K562 (cell line): ENCODE results near the gene POLR3H. TPM values are rescaled to one million over a fixed set of nuclear protein-coding genes. Genes with fewer than 3 reads are reported as not detected.

ENCODE experiments used
- ATAC-seq: fragments of 200-7000 bp; cut with Tn5 transposase; 3 replicates; pipeline ENCODE4 v1.9.1; 2020; ENCODE audit warnings: moderate library complexity
- BruUV-seq: library from RNA; stranded (reverse); fragments of 400-500 nt; replicated peaks from 2 replicates; lab custom pipeline; 2021; lab: Mats Ljungman, UMichigan
- CTCF ChIA-PET: fragments of 300-600 bp; formaldehyde crosslinking; extraction: SDS; loops from one replicate; lab custom pipeline; 2021; ENCODE audit warnings: low intra/inter-chr PET ratio; lab: Yijun Ruan, JAX
- POLR2A ChIA-PET: fragments of 300-600, 350-650 bp; sonication (Branson Sonifier 250); formaldehyde crosslinking; extraction: SDS; loops from one replicate; lab custom pipeline; 2021; ENCODE audit warnings: antibody characterized with exemption, inconsistent platforms; lab: Yijun Ruan, JAX
- DNase-seq, 4 experiments: peaks; one replicate each; pipeline versions ENCODE4 v3.0.0 to v3.0.0-alpha.2; 2011 to 2018; ENCODE audit warnings: low spot score in 3 of 4, mixed read lengths in 3 of 4; ENCODE audit errors: extremely low read depth in 1 of 4
- FAIRE-seq: peaks from 2 replicates; lab custom pipeline; 2011; peaks lifted over from hg19 to GRCh38; lab: Jason Lieb, UNC
- H2AFZ ChIP-seq: 2 replicates; pipeline ENCODE4 v1.6.0; 2011; ENCODE audit warnings: low read depth, low read length, control low read depth, inconsistent platforms
- H3K27ac ChIP-seq: fragments of 200-600 bp; 3 replicates; pipeline ENCODE4 v1.8.0; 2011; ENCODE audit warnings: low read depth, mild to moderate bottlenecking, control low read depth, inconsistent platforms, low read length, moderate library complexity, mixed read lengths; ENCODE audit errors: extremely low read depth
- H3K27me3 ChIP-seq, 2 experiments: fragments of 300-600 bp in 1 of 2; 2 replicates in 1 of 2; 3 replicates in 1 of 2; pipeline versions ENCODE4 v1.6.0 to v1.8.0; 2011; ENCODE audit warnings: inconsistent platforms in 2 of 2, low read length in 2 of 2, mild to moderate bottlenecking in 1 of 2, mixed read lengths in 1 of 2, moderate library complexity in 1 of 2; ENCODE audit not compliant: control insufficient read depth in 2 of 2, insufficient read depth in 2 of 2
- H3K36me3 ChIP-seq: fragments of 300-600 bp; 3 replicates; pipeline ENCODE4 v1.8.0; 2011; ENCODE audit warnings: mild to moderate bottlenecking, low read length, inconsistent platforms; ENCODE audit not compliant: control insufficient read depth, insufficient read depth
- H3K4me1 ChIP-seq, 2 experiments: fragments of 200-600 bp in 1 of 2; replicated peaks in 1 of 2; 2 replicates in 1 of 2; 3 replicates in 1 of 2; pipeline versions ENCODE4 v1.5.1 to v1.8.0; 2011; ENCODE audit warnings: inconsistent platforms in 2 of 2, low read length in 2 of 2, mild to moderate bottlenecking in 1 of 2, mixed read lengths in 1 of 2, moderate library complexity in 1 of 2; ENCODE audit not compliant: control insufficient read depth in 2 of 2, insufficient read depth in 2 of 2
- H3K4me2 ChIP-seq: 2 replicates; pipeline ENCODE4 v1.6.1; 2011; ENCODE audit warnings: low read length, control low read depth, inconsistent platforms, mixed read lengths; ENCODE audit not compliant: insufficient read depth
- H3K4me3 ChIP-seq: fragments of 200-600 bp; sonication (generic), shearing (Covaris generic); 2 replicates; pipeline ENCODE4 v1.5.1; 2016; ENCODE audit warnings: control low read depth, inconsistent platforms
- H3K79me2 ChIP-seq: fragments of 200-600 bp; 3 replicates; pipeline ENCODE4 v1.8.0; 2011; ENCODE audit warnings: low read length, inconsistent platforms; ENCODE audit not compliant: control insufficient read depth, insufficient read depth
- H3K9ac ChIP-seq, 2 experiments: 2 replicates each; pipeline versions ENCODE4 v1.6.0 to v1.6.1; 2011; ENCODE audit warnings: low read depth in 2 of 2, low read length in 2 of 2, control low read depth in 1 of 2, inconsistent platforms in 1 of 2, mild to moderate bottlenecking in 1 of 2, mixed read lengths in 1 of 2; ENCODE audit not compliant: insufficient read depth in 1 of 2
- H3K9me1 ChIP-seq: one replicate; pipeline ENCODE4 v1.6.0; 2011; ENCODE audit warnings: inconsistent platforms, mild to moderate bottlenecking, low read length, moderate library complexity; ENCODE audit not compliant: control insufficient read depth, insufficient read depth
- H3K9me3 ChIP-seq: replicated peaks from 2 replicates; pipeline ENCODE4 v1.5.1; 2011; ENCODE audit warnings: low read depth, low read length, inconsistent platforms; ENCODE audit not compliant: control insufficient read depth, insufficient read depth
- H4K20me1 ChIP-seq: replicated peaks from 2 replicates; pipeline ENCODE4 v1.6.1; 2011; ENCODE audit warnings: low read length, inconsistent platforms, mixed read lengths; ENCODE audit not compliant: control insufficient read depth, insufficient read depth
- CCAR2 ChIP-seq: fragments of 200-400 bp; formaldehyde crosslinking; IDR thresholded peaks from 2 replicates; pipeline ENCODE4 v1.6.1; 2017; ENCODE audit warnings: mild to moderate bottlenecking, low read depth, low read length
- CSDE1 ChIP-seq, 2 experiments: fragments of 450-650 bp; IDR thresholded peaks; 2 replicates each; pipeline ENCODE4 v1.6.1; 2016; ENCODE audit warnings: mild to moderate bottlenecking in 1 of 2
- ETV5 ChIP-seq: sonication (generic); formaldehyde crosslinking; IDR thresholded peaks from 2 replicates; pipeline ENCODE4 v1.4.0; 2020; ENCODE audit warnings: low read depth, mild to moderate bottlenecking, missing genetic modification reagents
- FIP1L1 ChIP-seq: fragments of 200-400 bp; formaldehyde crosslinking; IDR thresholded peaks from 2 replicates; pipeline ENCODE4 v1.6.1; 2018; ENCODE audit warnings: mild to moderate bottlenecking, low read depth, low read length; ENCODE audit not compliant: poor library complexity, severe bottlenecking
- FOXM1 ChIP-seq, 2 experiments: fragments of 450-650 bp in 1 of 2; sonication (generic) in 1 of 2; formaldehyde crosslinking in 1 of 2; IDR thresholded peaks; 2 replicates each; pipeline versions ENCODE4 v1.6.1 to v1.9.0; 2017 to 2022; ENCODE audit warnings: low read depth in 2 of 2, mild to moderate bottlenecking in 2 of 2, missing genetic modification reagents in 1 of 2, moderate library complexity in 1 of 2
- PCBP1 ChIP-seq: fragments of 200-400 bp; formaldehyde crosslinking; IDR thresholded peaks from 2 replicates; pipeline ENCODE4 v1.6.1; 2018; ENCODE audit warnings: mild to moderate bottlenecking, low read depth, low read length; ENCODE audit not compliant: poor library complexity, severe bottlenecking
- SMAD2 ChIP-seq: fragments of 150-350 bp; IDR thresholded peaks from 2 replicates; pipeline ENCODE4 v1.6.1; 2014; ENCODE audit warnings: low read depth, mild to moderate bottlenecking, low read length
- ZNF644 ChIP-seq: fragments of 200-800 bp; sonication (Bioruptor generic); IDR thresholded peaks from 2 replicates; pipeline ENCODE4 v1.6.1; 2016; ENCODE audit warnings: low read depth, missing genetic modification characterization, missing compliant biosample characterization
- ZNF75A ChIP-seq: fragments of 450-650 bp; formaldehyde crosslinking; IDR thresholded peaks from 2 replicates; pipeline ENCODE4 v1.4.0; 2020; ENCODE audit warnings: mild to moderate bottlenecking
- WGBS: fragments of 100-300 bp; shearing (Covaris generic); methylation state at CpG from one replicate; pipeline ENCODE4 v1.1.6; 2016; ENCODE audit warnings: low coverage, mixed read lengths; ENCODE audit not compliant: insufficient coverage; ENCODE audit errors: missing lambda C conversion rate; 5-methylcytosine and 5-hydroxymethylcytosine counted together
- in situ Hi-C: fragments of 300-500 bp; cut with MboI; formaldehyde crosslinking; loops from 4 replicates; pipeline ENCODE4 v1.15.0; 2018; ENCODE audit warnings: inconsistent platforms, mixed read lengths
- intact Hi-C: fragments of 100-400 bp; cut with micrococcal nuclease; formaldehyde crosslinking; loops from 2 replicates; pipeline ENCODE4 v1.14.2; 2022
- polyA plus RNA-seq, 8 experiments: library from polyadenylated mRNA; depleted of rRNA in 4 of 8; stranded (reverse) in 5 of 8; unstranded in 3 of 8; fragments of >200 nt; fragmentation: Nextera tagmentation in 2 of 8; fragmentation: Illumina TruSeq in 1 of 8; extraction: Ambion mirVana in 2 of 8; extraction: Trizol in 1 of 8; gene quantifications; 2 replicates each; pipeline versions ENCODE4 v1.2.1 to v1.2.3, GENCODE V29; 2011 to 2014; ENCODE audit warnings: inconsistent platforms in 1 of 8, missing spikeins in 1 of 8
- total RNA-seq, 7 experiments: library from RNA; depleted of rRNA in 6 of 7; stranded (reverse); fragments of >200 nt in 6 of 7; fragmentation: Illumina TruSeq in 2 of 7; extraction: Trizol in 2 of 7; gene quantifications; 2 replicates each; pipeline versions ENCODE4 v1.2.1 to v1.2.3, GENCODE V29; 2011 to 2021; ENCODE audit warnings: low replicate concordance in 1 of 7
- TF ChIP-seq, protein P1 (sequence below): fragments of 450-650 bp; IDR thresholded peaks from 2 replicates; pipeline ENCODE4 v1.6.1; 2016; ENCODE audit warnings: low read depth, mild to moderate bottlenecking, moderate library complexity
- TF ChIP-seq, protein P2 (sequence below): fragments of 200-400 bp; formaldehyde crosslinking; IDR thresholded peaks from 2 replicates; pipeline ENCODE4 v1.6.1; 2017; ENCODE audit warnings: mild to moderate bottlenecking, low read depth, low read length, moderate library complexity
- TF ChIP-seq, protein P3 (sequence below), 2 experiments: IDR thresholded peaks in 1 of 2; conservative IDR thresholded peaks in 1 of 2; 2 replicates each; pipeline ENCODE4 v1.6.1; 2016; ENCODE audit warnings: low read depth in 2 of 2, mild to moderate bottlenecking in 1 of 2, missing compliant biosample characterization in 1 of 2, missing genetic modification characterization in 1 of 2, moderate library complexity in 1 of 2
- TF ChIP-seq, protein P4 (sequence below): IDR thresholded peaks from 3 replicates; pipeline ENCODE4 v1.6.1; 2011; ENCODE audit warnings: borderline replicate concordance, mild to moderate bottlenecking, moderate library complexity; ENCODE audit not compliant: insufficient read length; ENCODE audit errors: extremely low read depth

The POLR3H gene
- total and polyA plus RNA-seq, 9 of the 15 experiments (the other 6 are each of a cell fraction or from before 2014, with no cell fraction given) = 5.3 to 48.4 (median 22.2) TPM

GRCh38 chr22:41516462-41516861, 27.8 kb downstream of the POLR3H start:
- Histone ChIP-seq H3K36me3 (peaks cover 86% of the 10 kb centered on the region), H3K4me1 (peaks cover 17 to 22% of the 10 kb centered on the region in 2 experiments), H3K79me2 (peaks cover 13% of the 10 kb centered on the region), H3K4me3 (no peak overlapping the region), H3K9me1 (no peaks in the 10 kb centered on the region), H2AFZ (no peak overlapping the region), H3K27me3 (no peaks in the 10 kb centered on the region), H3K9ac (no peak overlapping the region), H3K9me3 (no peaks in the 10 kb centered on the region), H4K20me1 (no peaks in the 10 kb centered on the region), H3K27ac (no peak overlapping the region), H3K4me2 (no peak overlapping the region)
- no peak for DNase-seq
- 96% methylated on average over 5 of the region's 8 CpGs for WGBS
- ATAC-seq = no peak
- intact Hi-C loops = no loop called here
- CTCF ChIA-PET = no interaction called here
- no peak for FAIRE-seq
- BruUV-seq = no TSS peak
- POLR2A ChIA-PET = interaction anchor here (0.6 to 0.9 kb wide), 2 partner anchors 9 to 133 kb away, joined by 3 read pairs; no protein-coding TSS in a partner anchor
- in situ Hi-C loops = no loop called here
- TF ChIP-seq SMAD2 = no peak
- TF ChIP-seq CSDE1 (IDR thresholded peaks at IDR 0.05) = no peak
- TF ChIP-seq, protein P1, sequence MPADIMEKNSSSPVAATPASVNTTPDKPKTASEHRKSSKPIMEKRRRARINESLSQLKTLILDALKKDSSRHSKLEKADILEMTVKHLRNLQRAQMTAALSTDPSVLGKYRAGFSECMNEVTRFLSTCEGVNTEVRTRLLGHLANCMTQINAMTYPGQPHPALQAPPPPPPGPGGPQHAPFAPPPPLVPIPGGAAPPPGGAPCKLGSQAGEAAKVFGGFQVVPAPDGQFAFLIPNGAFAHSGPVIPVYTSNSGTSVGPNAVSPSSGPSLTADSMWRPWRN = no peak
- TF ChIP-seq CCAR2 = no peak
- no peak for TF ChIP-seq FIP1L1
- no peak for TF ChIP-seq ZNF644
- no peak for TF ChIP-seq FOXM1 (IDR thresholded peaks at IDR 0.05; ENCODE audit: low read depth)
- no peak for TF ChIP-seq FOXM1 (CRISPR knock-in tag; IDR thresholded peaks at IDR 0.05; ENCODE audit: low read depth)
- no peak for TF ChIP-seq PCBP1
- TF ChIP-seq, protein P2, sequence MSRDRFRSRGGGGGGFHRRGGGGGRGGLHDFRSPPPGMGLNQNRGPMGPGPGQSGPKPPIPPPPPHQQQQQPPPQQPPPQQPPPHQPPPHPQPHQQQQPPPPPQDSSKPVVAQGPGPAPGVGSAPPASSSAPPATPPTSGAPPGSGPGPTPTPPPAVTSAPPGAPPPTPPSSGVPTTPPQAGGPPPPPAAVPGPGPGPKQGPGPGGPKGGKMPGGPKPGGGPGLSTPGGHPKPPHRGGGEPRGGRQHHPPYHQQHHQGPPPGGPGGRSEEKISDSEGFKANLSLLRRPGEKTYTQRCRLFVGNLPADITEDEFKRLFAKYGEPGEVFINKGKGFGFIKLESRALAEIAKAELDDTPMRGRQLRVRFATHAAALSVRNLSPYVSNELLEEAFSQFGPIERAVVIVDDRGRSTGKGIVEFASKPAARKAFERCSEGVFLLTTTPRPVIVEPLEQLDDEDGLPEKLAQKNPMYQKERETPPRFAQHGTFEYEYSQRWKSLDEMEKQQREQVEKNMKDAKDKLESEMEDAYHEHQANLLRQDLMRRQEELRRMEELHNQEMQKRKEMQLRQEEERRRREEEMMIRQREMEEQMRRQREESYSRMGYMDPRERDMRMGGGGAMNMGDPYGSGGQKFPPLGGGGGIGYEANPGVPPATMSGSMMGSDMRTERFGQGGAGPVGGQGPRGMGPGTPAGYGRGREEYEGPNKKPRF = no peak
- TF ChIP-seq ETV5 (CRISPR knock-in tag) = no peak
- TF ChIP-seq, protein P3, sequence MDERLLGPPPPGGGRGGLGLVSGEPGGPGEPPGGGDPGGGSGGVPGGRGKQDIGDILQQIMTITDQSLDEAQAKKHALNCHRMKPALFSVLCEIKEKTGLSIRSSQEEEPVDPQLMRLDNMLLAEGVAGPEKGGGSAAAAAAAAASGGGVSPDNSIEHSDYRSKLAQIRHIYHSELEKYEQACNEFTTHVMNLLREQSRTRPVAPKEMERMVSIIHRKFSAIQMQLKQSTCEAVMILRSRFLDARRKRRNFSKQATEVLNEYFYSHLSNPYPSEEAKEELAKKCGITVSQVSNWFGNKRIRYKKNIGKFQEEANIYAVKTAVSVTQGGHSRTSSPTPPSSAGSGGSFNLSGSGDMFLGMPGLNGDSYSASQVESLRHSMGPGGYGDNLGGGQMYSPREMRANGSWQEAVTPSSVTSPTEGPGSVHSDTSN (CRISPR knock-in tag; IDR thresholded peaks at IDR 0.05; ENCODE audit: low read depth) = no peak
- TF ChIP-seq, protein P3 (tag; conservative IDR thresholded peaks at IDR 0.05; ENCODE audit: low read depth) = no peak
- TF ChIP-seq ZNF75A (CRISPR knock-in tag) = no peak
- TF ChIP-seq, protein P4, sequence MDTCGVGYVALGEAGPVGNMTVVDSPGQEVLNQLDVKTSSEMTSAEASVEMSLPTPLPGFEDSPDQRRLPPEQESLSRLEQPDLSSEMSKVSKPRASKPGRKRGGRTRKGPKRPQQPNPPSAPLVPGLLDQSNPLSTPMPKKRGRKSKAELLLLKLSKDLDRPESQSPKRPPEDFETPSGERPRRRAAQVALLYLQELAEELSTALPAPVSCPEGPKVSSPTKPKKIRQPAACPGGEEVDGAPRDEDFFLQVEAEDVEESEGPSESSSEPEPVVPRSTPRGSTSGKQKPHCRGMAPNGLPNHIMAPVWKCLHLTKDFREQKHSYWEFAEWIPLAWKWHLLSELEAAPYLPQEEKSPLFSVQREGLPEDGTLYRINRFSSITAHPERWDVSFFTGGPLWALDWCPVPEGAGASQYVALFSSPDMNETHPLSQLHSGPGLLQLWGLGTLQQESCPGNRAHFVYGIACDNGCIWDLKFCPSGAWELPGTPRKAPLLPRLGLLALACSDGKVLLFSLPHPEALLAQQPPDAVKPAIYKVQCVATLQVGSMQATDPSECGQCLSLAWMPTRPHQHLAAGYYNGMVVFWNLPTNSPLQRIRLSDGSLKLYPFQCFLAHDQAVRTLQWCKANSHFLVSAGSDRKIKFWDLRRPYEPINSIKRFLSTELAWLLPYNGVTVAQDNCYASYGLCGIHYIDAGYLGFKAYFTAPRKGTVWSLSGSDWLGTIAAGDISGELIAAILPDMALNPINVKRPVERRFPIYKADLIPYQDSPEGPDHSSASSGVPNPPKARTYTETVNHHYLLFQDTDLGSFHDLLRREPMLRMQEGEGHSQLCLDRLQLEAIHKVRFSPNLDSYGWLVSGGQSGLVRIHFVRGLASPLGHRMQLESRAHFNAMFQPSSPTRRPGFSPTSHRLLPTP = no peak
